OCI-LY3 (cell line): ENCODE data around the gene LARP1.

ENCODE experiments used
- H2AFZ ChIP-seq: fragments of 200-600, 300-600 bp; shearing (Covaris generic); 2 replicates; pipeline ENCODE4 v1.6.0; 2014; ENCODE audit warnings: antibody characterized with exemption, low read depth, low read length
- H3K27ac ChIP-seq: fragments of 200-600, 300-600 bp; sonication (generic); 2 replicates; pipeline ENCODE4 v1.5.1; 2014; ENCODE audit warnings: mild to moderate bottlenecking, low read length, moderate library complexity, mixed read lengths
- H3K27me3 ChIP-seq: fragments of 200-600, 300-600 bp; sonication (generic); 2 replicates; pipeline ENCODE4 v1.6.1; 2014; ENCODE audit warnings: low read depth, low read length, mixed read lengths
- H3K36me3 ChIP-seq: fragments of 200-600, 300-600 bp; sonication (generic); replicated peaks from 2 replicates; pipeline ENCODE3; 2014; ENCODE audit warnings: low read depth, low read length, mixed read lengths
- H3K4me1 ChIP-seq: fragments of 300-600, 200-600 bp; sonication (generic); 2 replicates; pipeline ENCODE4 v1.6.1; 2014; ENCODE audit warnings: low read length, mixed read lengths
- H3K4me2 ChIP-seq: fragments of 200-600, 300-600 bp; sonication (generic); 2 replicates; pipeline ENCODE4 v1.6.1; 2014; ENCODE audit warnings: low read length, mixed read lengths
- H3K4me3 ChIP-seq: fragments of 300-600, 200-600 bp; sonication (generic); 2 replicates; pipeline ENCODE4 v1.5.1; 2014; ENCODE audit warnings: antibody characterized with exemption, mild to moderate bottlenecking, low read length, moderate library complexity
- H3K79me2 ChIP-seq: fragments of 300-600, 200-600 bp; shearing (Covaris generic); 2 replicates; pipeline ENCODE4 v1.6.1; 2014; ENCODE audit warnings: mild to moderate bottlenecking, low read length, mixed read lengths
- H3K9ac ChIP-seq: fragments of 300-600, 200-600 bp; shearing (Covaris generic); 2 replicates; pipeline ENCODE4 v1.6.0; 2014; ENCODE audit warnings: mild to moderate bottlenecking, low read length, moderate library complexity
- H3K9me3 ChIP-seq: fragments of 200-600, 300-600 bp; shearing (Covaris generic); 2 replicates; pipeline ENCODE4 v1.6.1; 2014; ENCODE audit warnings: low read length, mixed read lengths; ENCODE audit not compliant: insufficient read depth
- H4K20me1 ChIP-seq: fragments of 200-600, 300-600 bp; sonication (generic); 2 replicates; pipeline ENCODE4 v1.6.1; 2016; ENCODE audit warnings: low read length, mixed read lengths; ENCODE audit not compliant: insufficient read depth
- EZH2phosphoT487 ChIP-seq: fragments of 200-600 bp; shearing (Covaris generic); IDR thresholded peaks from 2 replicates; pipeline ENCODE4 v1.6.1; 2018; ENCODE audit warnings: antibody characterized with exemption, mixed run types, low read depth
- TF ChIP-seq, protein P1 (sequence below): fragments of 200-600, 300-600 bp; sonication (generic); IDR thresholded peaks from 2 replicates; pipeline ENCODE4 v1.5.1; 2014; ENCODE audit warnings: antibody characterized with exemption, low read length, low read depth

LARP1 gene

DNA sequence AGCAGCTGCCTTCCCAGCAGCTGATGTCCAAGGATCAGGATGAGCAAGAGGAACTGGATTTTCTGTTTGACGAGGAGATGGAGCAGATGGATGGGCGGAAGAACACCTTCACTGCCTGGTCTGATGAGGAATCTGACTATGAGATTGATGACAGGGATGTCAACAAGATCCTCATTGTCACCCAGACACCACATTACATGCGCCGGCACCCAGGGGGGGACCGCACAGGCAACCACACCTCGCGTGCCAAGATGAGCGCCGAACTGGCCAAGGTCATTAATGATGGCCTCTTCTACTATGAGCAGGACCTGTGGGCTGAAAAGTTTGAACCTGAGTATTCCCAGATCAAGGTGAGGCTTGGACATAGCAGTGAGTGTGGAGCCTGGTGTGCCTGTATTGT is 46.9 kb downstream of the LARP1 start:
- H3K27me3 ChIP-seq, result no peaks in the 10 kb centered on the region
- no peak overlapping the region for H3K9ac ChIP-seq
- no peak overlapping the region for H2AFZ ChIP-seq
- H3K4me3 ChIP-seq, result no peak overlapping the region
- no peaks in the 10 kb centered on the region for H3K4me1 ChIP-seq
- H3K27ac ChIP-seq, result no peak overlapping the region
- H4K20me1 ChIP-seq, result no peaks in the 10 kb centered on the region
- H3K79me2 ChIP-seq, result no peaks in the 10 kb centered on the region; the same call in 1 of the 2 replicates
- peaks cover 65% of the 10 kb centered on the region for H3K36me3 ChIP-seq
- no peak overlapping the region for H3K4me2 ChIP-seq
- TF ChIP-seq EZH2phosphoT487, result no peak
- TF ChIP-seq, protein P1, sequence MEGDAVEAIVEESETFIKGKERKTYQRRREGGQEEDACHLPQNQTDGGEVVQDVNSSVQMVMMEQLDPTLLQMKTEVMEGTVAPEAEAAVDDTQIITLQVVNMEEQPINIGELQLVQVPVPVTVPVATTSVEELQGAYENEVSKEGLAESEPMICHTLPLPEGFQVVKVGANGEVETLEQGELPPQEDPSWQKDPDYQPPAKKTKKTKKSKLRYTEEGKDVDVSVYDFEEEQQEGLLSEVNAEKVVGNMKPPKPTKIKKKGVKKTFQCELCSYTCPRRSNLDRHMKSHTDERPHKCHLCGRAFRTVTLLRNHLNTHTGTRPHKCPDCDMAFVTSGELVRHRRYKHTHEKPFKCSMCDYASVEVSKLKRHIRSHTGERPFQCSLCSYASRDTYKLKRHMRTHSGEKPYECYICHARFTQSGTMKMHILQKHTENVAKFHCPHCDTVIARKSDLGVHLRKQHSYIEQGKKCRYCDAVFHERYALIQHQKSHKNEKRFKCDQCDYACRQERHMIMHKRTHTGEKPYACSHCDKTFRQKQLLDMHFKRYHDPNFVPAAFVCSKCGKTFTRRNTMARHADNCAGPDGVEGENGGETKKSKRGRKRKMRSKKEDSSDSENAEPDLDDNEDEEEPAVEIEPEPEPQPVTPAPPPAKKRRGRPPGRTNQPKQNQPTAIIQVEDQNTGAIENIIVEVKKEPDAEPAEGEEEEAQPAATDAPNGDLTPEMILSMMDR, result no peak
- no peaks in the 10 kb centered on the region for H3K9me3 ChIP-seq

- no peak overlapping the region for H3K27ac ChIP-seq
- no peaks in the 10 kb centered on the region for H4K20me1 ChIP-seq
- no peak overlapping the region for H3K4me3 ChIP-seq
- H2AFZ ChIP-seq, result no peak overlapping the region
- no peak overlapping the region for H3K4me2 ChIP-seq
- H3K36me3 ChIP-seq, result peaks cover 61% of the 10 kb centered on the region
- H3K79me2 ChIP-seq, result 0 out of 2 replicates have a peak, but pooled peaks cover 3% of the 10 kb centered on the region
- H3K27me3 ChIP-seq, result no peaks in the 10 kb centered on the region
- TF ChIP-seq, protein P1, result no peak
- no peak for TF ChIP-seq EZH2phosphoT487
- no peaks in the 10 kb centered on the region for H3K4me1 ChIP-seq
- H3K9me3 ChIP-seq, result no peaks in the 10 kb centered on the region
- H3K9ac ChIP-seq, result no peak overlapping the region
These were observed 51.0 kb downstream of the LARP1 start for GRCh38 chr5:154806176-154806575.

DNA sequence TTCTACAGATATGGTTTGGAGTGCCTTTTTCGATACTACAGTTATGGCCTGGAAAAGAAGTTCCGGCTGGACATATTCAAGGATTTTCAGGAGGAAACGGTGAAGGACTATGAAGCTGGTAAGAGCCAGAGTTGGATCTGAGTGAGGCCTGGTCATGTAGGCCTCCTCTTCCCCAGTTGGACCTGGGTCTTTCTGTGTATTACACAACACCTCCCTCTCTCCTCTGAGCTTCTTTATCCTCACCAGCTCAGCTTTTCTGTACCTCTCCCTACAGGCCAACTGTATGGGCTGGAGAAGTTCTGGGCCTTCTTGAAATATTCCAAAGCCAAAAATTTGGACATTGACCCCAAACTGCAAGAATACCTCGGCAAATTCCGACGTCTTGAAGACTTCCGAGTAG is 56.1 kb downstream of the LARP1 start:
- TF ChIP-seq, protein P1, result no peak
- no peak for TF ChIP-seq EZH2phosphoT487

DNA sequence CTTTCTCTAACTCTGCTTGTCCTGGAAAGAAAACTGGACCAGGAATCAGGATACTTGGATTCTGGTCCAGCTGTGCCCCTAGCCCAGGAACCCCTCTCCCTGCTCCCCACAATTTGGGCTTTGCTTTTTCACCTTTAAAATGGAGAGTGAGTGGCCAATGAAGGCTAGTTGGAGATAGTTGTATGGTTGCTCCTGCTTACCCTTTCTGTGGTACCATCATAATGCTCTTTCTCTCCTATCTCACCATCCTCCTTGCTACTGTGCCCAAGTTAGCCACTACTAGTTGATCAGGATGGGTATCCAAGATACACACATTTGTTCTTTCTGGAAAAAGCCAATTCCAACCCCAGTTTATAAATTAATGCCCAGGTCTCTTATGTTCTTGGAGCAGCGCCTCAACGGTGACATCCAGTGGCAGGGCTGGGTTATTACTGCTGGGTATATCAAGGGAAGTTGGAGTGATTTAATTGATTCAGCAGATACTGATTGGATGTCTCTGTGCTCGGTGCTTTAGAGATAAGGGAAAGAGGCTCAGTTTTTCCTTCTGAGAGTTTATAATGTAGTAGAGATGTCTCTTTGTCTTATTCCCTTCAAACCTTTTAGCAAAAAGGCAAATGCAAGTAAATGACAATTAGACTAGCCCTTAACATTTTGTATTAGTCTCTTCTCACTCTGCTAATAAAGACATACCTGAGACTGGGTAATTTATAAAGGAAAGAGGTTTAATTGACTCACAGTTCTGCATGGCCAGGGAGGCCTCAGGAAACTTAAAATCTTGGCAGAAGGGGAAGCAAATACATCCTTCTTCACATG is 56.7 kb downstream of the LARP1 start:
- no peak overlapping the region for H3K4me3 ChIP-seq
- no peaks in the 10 kb centered on the region for H3K4me1 ChIP-seq
- H3K4me2 ChIP-seq, result no peak overlapping the region
- H3K79me2 ChIP-seq, result 0 out of 2 replicates have a peak, but pooled peaks cover 6% of the 10 kb centered on the region
- TF ChIP-seq EZH2phosphoT487, result no peak
- TF ChIP-seq, protein P1, result peak; percentile 77
- H3K36me3 ChIP-seq, result peaks cover 43% of the 10 kb centered on the region
- H3K9ac ChIP-seq, result no peak overlapping the region
- no peaks in the 10 kb centered on the region for H4K20me1 ChIP-seq
- no peaks in the 10 kb centered on the region for H3K9me3 ChIP-seq
- H2AFZ ChIP-seq, result no peak overlapping the region
- no peak overlapping the region for H3K27ac ChIP-seq
- no peaks in the 10 kb centered on the region for H3K27me3 ChIP-seq

More for the DNA sequence above, 56.1 kb downstream of the LARP1 start:
- H3K9me3 ChIP-seq, result no peaks in the 10 kb centered on the region
- H4K20me1 ChIP-seq, result no peaks in the 10 kb centered on the region
- H3K9ac ChIP-seq, result no peak overlapping the region
- H3K27me3 ChIP-seq, result no peaks in the 10 kb centered on the region
- H3K4me1 ChIP-seq, result no peaks in the 10 kb centered on the region
- H3K4me3 ChIP-seq, result no peak overlapping the region
- peaks cover 48% of the 10 kb centered on the region for H3K36me3 ChIP-seq
- no peak overlapping the region for H3K27ac ChIP-seq
- H3K4me2 ChIP-seq, result no peak overlapping the region
- 0 out of 2 replicates have a peak, but pooled peaks cover 6% of the 10 kb centered on the region for H3K79me2 ChIP-seq
- H2AFZ ChIP-seq, result no peak overlapping the region
